ACC112 (cell line): ENCODE measurements around the gene NPY2R.

ENCODE experiments used
- H2AFZ ChIP-seq: fragments of 200-600 bp; sonication (generic); one replicate; pipeline ENCODE4 v1.6.0; 2017; ENCODE audit warnings: antibody characterized with exemption, low read length; ENCODE audit not compliant: unreplicated experiment
- H3K27ac ChIP-seq: fragments of 200-600 bp; sonication (generic); 2 replicates; pipeline ENCODE4 v1.5.1; 2014; ENCODE audit warnings: low read depth, mild to moderate bottlenecking, antibody characterized with exemption, low read length, moderate library complexity
- H3K27me3 ChIP-seq: fragments of 200-600 bp; sonication (generic); 2 replicates; pipeline ENCODE4 v1.6.1; 2014; ENCODE audit warnings: mild to moderate bottlenecking, antibody characterized with exemption, low read length, moderate library complexity, mixed read lengths; ENCODE audit not compliant: insufficient read depth
- H3K36me3 ChIP-seq: fragments of 200-600 bp; sonication (generic); 2 replicates; pipeline ENCODE4 v1.6.1; 2016; ENCODE audit warnings: mild to moderate bottlenecking, antibody characterized with exemption, low read length, moderate library complexity, mixed read lengths; ENCODE audit not compliant: insufficient read depth
- H3K4me1 ChIP-seq: fragments of 200-600 bp; sonication (generic); one replicate; pipeline ENCODE4 v1.6.1; 2016; ENCODE audit warnings: low read length, mixed read lengths; ENCODE audit not compliant: insufficient read depth, unreplicated experiment, control insufficient read depth
- H3K4me3 ChIP-seq: fragments of 200-600 bp; sonication (generic); 2 replicates; pipeline ENCODE4 v1.5.1; 2014; ENCODE audit warnings: mild to moderate bottlenecking, low read depth, low read length
- H3K79me2 ChIP-seq: fragments of 200-600 bp; sonication (generic); one replicate; pipeline ENCODE4 v1.6.0; 2016; ENCODE audit warnings: low read length; ENCODE audit not compliant: control insufficient read depth, unreplicated experiment, insufficient read depth

Gene NPY2R

GRCh38 chr4:155207534-155208257, 740 bp upstream of the NPY2R start:
- H3K4me1 ChIP-seq, result no peaks in the 10 kb centered on the region
- peaks cover 34% of the 10 kb centered on the region for H3K27me3 ChIP-seq
- peak overlapping the region; percentile 72 for H3K4me3 ChIP-seq
- no peak overlapping the region for H3K27ac ChIP-seq
- no peaks in the 10 kb centered on the region for H3K79me2 ChIP-seq
- H3K36me3 ChIP-seq, result no peaks in the 10 kb centered on the region
- peak overlapping the region; percentile 57 for H2AFZ ChIP-seq

DNA sequence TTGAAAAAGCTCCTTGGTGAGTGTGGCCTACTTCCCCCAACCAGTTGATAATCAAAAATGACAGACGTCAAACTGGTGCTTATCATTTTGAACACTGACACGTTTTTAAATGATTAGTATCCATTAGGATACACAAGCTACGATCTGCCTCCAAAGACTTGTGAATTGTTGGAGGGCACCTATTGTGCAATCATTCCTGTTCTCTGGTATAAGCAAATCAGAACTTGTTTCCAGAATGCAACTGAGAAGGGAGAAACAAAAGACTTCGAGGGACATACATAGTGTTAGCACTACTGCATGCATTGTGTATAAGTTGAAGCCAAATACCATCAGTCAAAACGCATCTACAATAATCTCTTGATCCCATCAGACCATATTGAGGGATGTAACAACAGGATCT, 11.6 kb downstream of the NPY2R start:
- H3K4me1 ChIP-seq, result no peaks in the 10 kb centered on the region
- H3K4me3 ChIP-seq, result no peak overlapping the region
- no peak overlapping the region for H3K27ac ChIP-seq
- no peak overlapping the region for H2AFZ ChIP-seq
- H3K79me2 ChIP-seq, result no peaks in the 10 kb centered on the region
- H3K27me3 ChIP-seq, result no peaks in the 10 kb centered on the region
- H3K36me3 ChIP-seq, result no peaks in the 10 kb centered on the region

DNA sequence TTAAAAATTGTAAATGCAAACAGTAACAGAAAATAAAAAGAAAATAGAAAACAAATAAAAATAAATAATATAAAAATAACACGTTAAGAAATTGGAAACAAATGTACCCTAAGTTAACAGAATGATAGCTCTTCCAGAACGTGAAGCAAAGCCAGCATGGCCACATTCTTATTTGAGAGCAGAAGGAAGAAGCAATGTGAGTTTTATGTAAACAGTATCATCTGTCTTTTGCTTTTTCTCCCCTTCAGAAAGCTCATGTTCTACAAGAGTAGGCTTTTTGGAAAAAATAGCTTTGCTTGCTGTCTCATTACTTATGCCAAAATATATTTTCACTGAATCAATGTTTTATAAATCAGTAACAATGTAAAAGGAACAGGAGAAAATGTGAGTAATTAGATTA, 18.7 kb downstream of the NPY2R start:
- Histone ChIP-seq H3K4me3 (no peak overlapping the region), H3K4me1 (no peaks in the 10 kb centered on the region), H3K79me2 (no peaks in the 10 kb centered on the region), H3K36me3 (no peaks in the 10 kb centered on the region), H3K27me3 (no peaks in the 10 kb centered on the region), H3K27ac (no peak overlapping the region), H2AFZ (no peak overlapping the region)

DNA sequence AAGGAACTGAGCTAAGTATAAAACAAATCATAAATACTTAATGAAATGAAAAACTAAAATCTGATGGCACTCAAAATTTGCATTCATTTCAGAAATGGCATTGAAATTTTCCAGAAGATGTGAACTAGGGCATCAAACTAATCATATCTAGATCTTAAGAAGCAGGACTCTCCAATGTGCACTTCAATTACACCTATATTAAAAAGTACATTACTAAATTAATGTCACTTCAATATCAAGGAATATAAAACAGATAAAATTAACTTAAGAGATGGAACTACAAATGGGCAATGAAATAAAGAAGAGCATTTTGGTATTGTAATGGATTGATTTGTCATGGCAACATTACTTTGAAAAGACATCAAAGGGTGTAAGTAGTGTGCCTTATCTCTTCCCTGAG, 20.3 kb downstream of the NPY2R start:
- no peaks in the 10 kb centered on the region for H3K4me1 ChIP-seq
- no peaks in the 10 kb centered on the region for H3K27me3 ChIP-seq
- H3K79me2 ChIP-seq, result no peaks in the 10 kb centered on the region
- H2AFZ ChIP-seq, result no peak overlapping the region
- no peaks in the 10 kb centered on the region for H3K36me3 ChIP-seq
- no peak overlapping the region for H3K27ac ChIP-seq
- H3K4me3 ChIP-seq, result no peak overlapping the region

DNA sequence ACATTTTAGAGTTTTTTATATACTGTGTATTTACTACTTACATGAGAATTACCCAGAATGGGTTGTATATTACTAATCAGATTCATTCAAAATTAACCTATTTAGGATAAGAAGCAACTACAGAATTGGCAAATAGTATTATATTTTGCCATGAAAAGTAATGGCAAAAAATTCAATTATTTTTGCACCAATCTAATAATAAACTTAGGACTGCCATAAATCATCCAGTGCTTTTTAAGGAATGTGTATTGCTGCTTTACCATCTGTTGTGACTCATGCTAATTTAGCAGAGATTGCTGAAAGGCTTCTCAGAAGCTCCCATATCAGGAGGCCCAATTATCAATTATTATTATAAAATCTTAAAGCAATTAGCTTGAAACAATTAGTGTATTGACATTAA, 24.0 kb downstream of the NPY2R start:
- H3K36me3 ChIP-seq, result no peaks in the 10 kb centered on the region

DNA sequence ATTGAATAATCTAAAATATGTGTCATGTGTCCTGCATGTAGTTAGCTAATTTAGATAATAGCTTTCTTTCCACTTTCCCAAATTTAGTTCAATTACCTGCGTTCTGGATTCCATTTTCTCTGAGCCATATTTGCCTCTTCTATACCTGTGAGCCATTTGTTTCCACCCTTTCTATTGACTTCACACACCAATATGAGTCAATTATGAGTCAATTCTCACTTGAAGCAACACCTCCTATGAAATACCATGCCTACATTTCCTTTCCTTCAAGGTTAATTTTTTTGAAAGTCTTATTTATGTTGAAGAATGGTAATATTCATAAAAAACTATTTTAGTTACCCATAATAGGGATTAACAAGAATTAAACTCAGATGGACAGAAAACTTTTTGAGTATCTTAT, 25.8 kb downstream of the NPY2R start:
- Histone ChIP-seq H3K4me1 (no peaks in the 10 kb centered on the region), H3K36me3 (no peaks in the 10 kb centered on the region), H2AFZ (no peak overlapping the region), H3K27me3 (no peaks in the 10 kb centered on the region), H3K79me2 (no peaks in the 10 kb centered on the region), H3K4me3 (no peak overlapping the region), H3K27ac (no peak overlapping the region)

More for the DNA sequence above, 24.0 kb downstream of the NPY2R start:
- H3K4me3 ChIP-seq, result no peak overlapping the region
- no peaks in the 10 kb centered on the region for H3K27me3 ChIP-seq
- no peak overlapping the region for H3K27ac ChIP-seq
- H3K79me2 ChIP-seq, result no peaks in the 10 kb centered on the region
- H3K4me1 ChIP-seq, result no peaks in the 10 kb centered on the region
- no peak overlapping the region for H2AFZ ChIP-seq

DNA sequence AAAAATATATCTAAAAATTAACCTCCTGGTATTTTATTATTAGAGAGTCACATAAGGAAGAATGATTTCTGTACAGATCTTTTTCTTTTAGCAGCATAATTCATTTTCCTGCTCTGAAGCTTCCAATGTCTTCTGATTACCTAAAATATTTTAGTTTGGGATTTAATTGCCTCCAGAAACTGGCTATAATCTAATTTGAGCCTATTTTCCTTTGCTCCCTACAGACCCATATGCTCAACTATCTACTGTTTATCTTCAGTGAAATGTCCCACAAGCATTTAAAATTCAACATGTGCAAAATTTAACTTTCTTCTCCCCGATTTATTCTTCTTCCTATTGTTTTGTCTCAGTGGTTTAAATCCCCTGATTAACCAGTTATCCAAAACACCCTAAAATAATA, 29.1 kb downstream of the NPY2R start:
- no peaks in the 10 kb centered on the region for H3K27me3 ChIP-seq
- H3K4me3 ChIP-seq, result no peak overlapping the region
- no peak overlapping the region for H2AFZ ChIP-seq
- H3K27ac ChIP-seq, result no peak overlapping the region
- H3K36me3 ChIP-seq, result no peaks in the 10 kb centered on the region
- no peaks in the 10 kb centered on the region for H3K79me2 ChIP-seq
- no peaks in the 10 kb centered on the region for H3K4me1 ChIP-seq

GRCh38 chr4:155241225-155241624, 32.8 kb downstream of the NPY2R start:
- Histone ChIP-seq H3K27ac (no peak overlapping the region), H3K4me3 (no peak overlapping the region), H3K79me2 (no peaks in the 10 kb centered on the region), H3K36me3 (no peaks in the 10 kb centered on the region), H2AFZ (no peak overlapping the region), H3K27me3 (no peaks in the 10 kb centered on the region), H3K4me1 (no peaks in the 10 kb centered on the region)

GRCh38 chr4:155241664-155242063, 33.2 kb downstream of the NPY2R start:
- Histone ChIP-seq H3K4me3 (no peak overlapping the region), H3K27ac (no peak overlapping the region), H3K79me2 (no peaks in the 10 kb centered on the region), H3K4me1 (no peaks in the 10 kb centered on the region), H3K27me3 (no peaks in the 10 kb centered on the region), H2AFZ (no peak overlapping the region), H3K36me3 (no peaks in the 10 kb centered on the region)

DNA sequence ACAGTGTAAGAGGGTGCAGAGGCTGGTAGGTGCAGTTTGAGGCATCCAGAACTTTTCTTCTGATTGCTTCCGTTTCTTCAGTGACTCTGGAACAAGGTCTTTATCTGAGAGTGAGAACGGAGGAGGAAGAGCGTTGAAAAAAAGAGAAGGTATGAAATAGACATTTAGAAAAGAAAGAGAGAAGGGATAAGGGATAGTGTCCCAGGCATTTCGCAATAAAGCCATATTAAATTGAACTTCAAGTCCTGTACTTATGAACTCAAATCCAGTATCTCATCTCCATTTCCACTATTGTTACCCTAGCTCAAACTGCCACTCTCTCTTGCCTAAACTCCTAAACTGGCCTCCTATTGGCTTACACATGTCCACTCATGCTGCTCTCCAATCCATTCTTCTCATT, 36.7 kb downstream of the NPY2R start:
- Histone ChIP-seq H3K79me2 (no peaks in the 10 kb centered on the region), H3K4me1 (no peaks in the 10 kb centered on the region), H3K4me3 (no peak overlapping the region), H3K27me3 (no peaks in the 10 kb centered on the region), H3K36me3 (no peaks in the 10 kb centered on the region), H3K27ac (no peak overlapping the region), H2AFZ (no peak overlapping the region)

DNA sequence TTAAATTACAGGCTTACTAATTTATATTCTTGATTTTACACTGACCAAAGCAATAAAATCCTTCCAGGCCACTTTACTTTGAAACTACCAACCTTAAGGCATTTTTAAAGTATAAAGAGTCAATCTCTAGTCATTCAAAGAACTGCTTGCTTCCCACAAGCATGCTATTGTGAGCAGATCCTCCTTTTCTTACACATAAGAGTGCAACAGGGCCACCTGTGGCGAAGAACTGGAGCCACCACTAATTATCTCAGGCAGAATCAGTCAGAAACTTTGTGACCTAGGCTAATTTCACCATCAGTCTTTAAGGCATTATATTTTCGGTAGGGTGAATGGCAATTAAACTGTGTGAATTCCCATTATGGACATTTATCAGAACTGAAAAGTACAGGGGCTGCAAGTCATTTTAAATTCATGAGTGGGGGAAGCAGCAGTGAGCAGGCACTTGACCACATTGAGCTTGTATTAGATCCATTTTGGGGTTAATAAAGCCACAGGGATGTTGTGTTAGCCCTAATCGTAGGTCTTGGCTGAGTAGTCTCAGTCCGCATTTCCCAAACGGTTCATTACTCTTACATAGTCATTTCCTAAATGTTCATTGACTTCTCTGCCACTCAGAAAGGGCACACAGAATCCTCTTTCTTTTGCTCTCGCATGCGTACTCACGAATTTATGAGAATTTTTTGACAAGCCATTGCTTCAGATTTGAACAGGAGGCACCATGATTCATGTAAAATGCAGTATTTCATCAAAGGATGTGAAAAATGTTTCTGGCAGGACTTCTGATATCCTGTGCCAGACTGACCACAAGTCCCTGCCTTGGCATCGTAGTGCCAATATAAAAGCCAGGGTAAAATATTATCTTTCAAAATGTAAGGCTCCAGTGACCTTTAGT, 39.8 kb downstream of the NPY2R start:
- Histone ChIP-seq H3K4me3 (no peak overlapping the region), H2AFZ (no peak overlapping the region), H3K27me3 (no peaks in the 10 kb centered on the region), H3K79me2 (no peaks in the 10 kb centered on the region), H3K4me1 (no peaks in the 10 kb centered on the region), H3K27ac (no peak overlapping the region), H3K36me3 (no peaks in the 10 kb centered on the region)
